HAP-1 (cell line): Measurements from ENCODE around the gene SNX27.
"Not testable (repeated sequence)": the region's sequence is repeated elsewhere in the genome, so short reads cannot be mapped to it uniquely, and the experiment has no call there.

Source experiments
- DNase-seq, 2 experiments: peaks; one replicate each; pipeline ENCODE4 v3.0.0-alpha.2; 2016 to 2020; ENCODE audit warnings: low spot score in 2 of 2
- H3K27me3 ChIP-seq: fragments of 250-450 bp; sonication (Bioruptor Pico); 2 replicates; pipeline ENCODE4 v1.5.1; 2020; ENCODE audit warnings: low read depth, mild to moderate bottlenecking, moderate library complexity
- H3K36me3 ChIP-seq: fragments of 250-450 bp; sonication (Bioruptor Pico); replicated peaks from 2 replicates; pipeline ENCODE4 v1.5.1; 2020; ENCODE audit warnings: mild to moderate bottlenecking
- H3K4me1 ChIP-seq: fragments of 250-450 bp; sonication (Bioruptor Pico); 2 replicates; pipeline ENCODE4 v1.5.1; 2020; ENCODE audit warnings: mild to moderate bottlenecking
- H3K4me3 ChIP-seq: fragments of 250-450 bp; sonication (Bioruptor Pico); 2 replicates; pipeline ENCODE4 v1.5.1; 2020; ENCODE audit warnings: mild to moderate bottlenecking, moderate library complexity
- H3K9me3 ChIP-seq: fragments of 250-450 bp; sonication (Bioruptor Pico); 2 replicates; pipeline ENCODE4 v1.5.1; 2020; ENCODE audit warnings: mild to moderate bottlenecking, moderate library complexity
- in situ Hi-C: fragments of 300-500 bp; cut with MboI; formaldehyde crosslinking; loops from 3 replicates; pipeline ENCODE4 v1.14.3; 2020; ENCODE audit warnings: low sequenced_read_pairs, inconsistent platforms, mixed read lengths

The SNX27 gene

DNA sequence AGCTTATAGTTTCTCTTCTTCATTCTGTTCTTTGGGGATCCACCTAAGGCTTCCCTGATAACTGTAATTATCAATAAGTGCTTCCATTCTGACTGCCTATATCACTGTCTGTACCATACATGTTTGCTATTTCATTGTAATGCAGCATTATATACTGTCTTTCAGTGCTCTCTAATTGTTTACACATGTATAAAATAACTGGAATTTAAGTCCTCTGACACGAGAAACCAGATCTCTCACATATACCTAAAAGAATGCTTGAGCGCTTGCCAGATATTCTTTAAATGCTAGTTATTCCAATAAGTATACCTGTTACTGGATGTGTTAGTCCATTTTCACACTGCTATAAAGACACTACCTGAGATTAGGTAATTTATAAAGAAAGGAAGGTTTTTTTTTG is 70.1 kb downstream of the SNX27 start:
- in situ Hi-C loops = no loop called here
- no peaks in the 10 kb centered on the region for H3K4me1 ChIP-seq
- peaks cover 2% of the 10 kb centered on the region; the same call in 1 of the 2 replicates for H3K27me3 ChIP-seq
- H3K9me3 ChIP-seq = no peaks in the 10 kb centered on the region
- peaks cover 3% of the 10 kb centered on the region; the same call in 1 of the 2 replicates for H3K36me3 ChIP-seq
- no peak overlapping the region for H3K4me3 ChIP-seq
- DNase-seq = no peak

DNA sequence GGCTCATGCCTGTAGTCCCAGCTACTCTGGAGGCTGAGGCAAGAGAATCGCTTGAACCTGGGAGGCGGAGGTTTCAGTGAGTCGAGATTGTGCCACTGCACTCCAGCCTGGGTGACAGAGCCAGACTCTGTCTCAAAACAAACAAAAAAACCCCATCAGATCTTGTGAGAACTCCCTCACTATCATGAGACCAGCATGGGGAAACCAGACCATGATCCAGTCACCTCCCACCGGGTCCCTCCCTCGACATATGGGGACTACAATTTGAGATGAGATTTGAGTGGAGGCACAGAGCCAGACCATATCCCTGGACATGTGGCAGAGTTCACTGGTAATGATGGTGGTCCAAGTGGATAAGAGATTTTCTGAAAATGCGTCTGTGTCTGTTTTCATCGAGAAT is 71.1 kb downstream of the SNX27 start:
- H3K4me3 ChIP-seq, H3K27me3 ChIP-seq, H3K9me3 ChIP-seq, H3K4me1 ChIP-seq, DNase-seq, H3K36me3 ChIP-seq, in situ Hi-C loops: not testable (repeated sequence)

DNA sequence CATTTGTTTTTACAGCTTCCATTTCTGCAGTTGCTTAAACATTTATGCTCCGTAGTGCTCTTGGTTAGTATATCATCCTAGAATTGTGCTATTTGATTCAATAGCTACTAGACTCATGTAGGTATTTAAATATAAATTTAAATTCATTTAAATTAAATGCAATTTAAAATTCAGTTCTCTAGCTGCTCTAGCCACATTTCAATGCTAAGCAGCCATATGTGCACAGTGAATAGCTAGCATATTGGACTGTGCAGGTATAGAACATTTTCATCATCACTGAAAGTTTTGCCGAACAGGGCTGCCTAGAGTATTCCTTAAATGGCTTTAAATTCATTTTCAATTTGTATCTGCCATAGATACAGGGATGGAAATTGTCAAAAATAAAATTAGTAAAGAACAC is 72.3 kb downstream of the SNX27 start:
- in situ Hi-C loops = no loop called here
- H3K36me3 ChIP-seq = peaks cover 3% of the 10 kb centered on the region; the same call in 1 of the 2 replicates

DNA sequence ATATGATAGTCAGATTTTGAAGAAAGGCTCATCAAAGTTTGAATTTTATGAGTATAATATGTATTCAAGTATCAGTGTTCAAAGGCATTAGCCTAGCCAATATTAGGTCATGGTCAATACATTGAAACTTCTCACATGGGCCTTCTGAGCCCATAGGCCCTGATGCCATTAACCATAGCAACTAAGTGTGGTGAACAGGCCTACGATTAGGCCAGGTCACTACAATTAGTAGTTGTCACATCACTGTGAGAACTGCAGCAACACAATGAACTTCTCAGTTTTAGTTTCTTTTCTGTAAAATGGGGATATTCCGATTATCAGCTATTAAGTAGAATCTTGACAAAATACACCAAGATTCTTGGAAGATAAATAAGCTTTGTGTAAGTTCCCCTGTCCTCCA is 74.7 kb downstream of the SNX27 start:
- no peak for DNase-seq
- in situ Hi-C loops = no loop called here

More for the DNA sequence above, 72.3 kb downstream of the SNX27 start:
- DNase-seq = no peak
- Histone ChIP-seq H3K4me1 (0 out of 2 replicates have a peak, but pooled peaks cover 3% of the 10 kb centered on the region), H3K27me3 (peaks cover 2% of the 10 kb centered on the region; the same call in 1 of the 2 replicates), H3K4me3 (no peak overlapping the region), H3K9me3 (no peaks in the 10 kb centered on the region)

GRCh38 chr1:151689494-151689893 is 77.6 kb downstream of the SNX27 start:
- DNase-seq = no peak
- in situ Hi-C loops = no loop called here
- Histone ChIP-seq H3K4me1 (0 out of 2 replicates have a peak, but pooled peaks cover 3% of the 10 kb centered on the region), H3K27me3 (no peaks in the 10 kb centered on the region), H3K4me3 (no peak overlapping the region), H3K9me3 (no peaks in the 10 kb centered on the region), H3K36me3 (peaks cover 6% of the 10 kb centered on the region)

More for the DNA sequence above, 74.7 kb downstream of the SNX27 start:
- H3K4me1 ChIP-seq = 0 out of 2 replicates have a peak, but pooled peaks cover 3% of the 10 kb centered on the region
- H3K9me3 ChIP-seq = no peaks in the 10 kb centered on the region
- H3K36me3 ChIP-seq = peaks cover 3% of the 10 kb centered on the region; the same call in 1 of the 2 replicates
- no peak overlapping the region for H3K4me3 ChIP-seq
- H3K27me3 ChIP-seq = peaks cover 2% of the 10 kb centered on the region; the same call in 1 of the 2 replicates

- DNase-seq = no peak
- H3K36me3 ChIP-seq = peaks cover 6% of the 10 kb centered on the region
- in situ Hi-C loops = no loop called here
Observed at GRCh38 chr1:151692226-151692625, 80.4 kb downstream of the SNX27 start.

GRCh38 chr1:151693057-151693651 is 81.3 kb downstream of the SNX27 start:
- Histone ChIP-seq H3K9me3 (no peaks in the 10 kb centered on the region), H3K36me3 (peaks cover 6% of the 10 kb centered on the region)
- no peak for DNase-seq

More at GRCh38 chr1:151692226-151692625, 80.4 kb downstream of the SNX27 start:
- Histone ChIP-seq H3K4me1 (0 out of 2 replicates have a peak, but pooled peaks cover under 1% of the 10 kb centered on the region), H3K27me3 (no peaks in the 10 kb centered on the region), H3K4me3 (no peak overlapping the region), H3K9me3 (no peaks in the 10 kb centered on the region)

DNA sequence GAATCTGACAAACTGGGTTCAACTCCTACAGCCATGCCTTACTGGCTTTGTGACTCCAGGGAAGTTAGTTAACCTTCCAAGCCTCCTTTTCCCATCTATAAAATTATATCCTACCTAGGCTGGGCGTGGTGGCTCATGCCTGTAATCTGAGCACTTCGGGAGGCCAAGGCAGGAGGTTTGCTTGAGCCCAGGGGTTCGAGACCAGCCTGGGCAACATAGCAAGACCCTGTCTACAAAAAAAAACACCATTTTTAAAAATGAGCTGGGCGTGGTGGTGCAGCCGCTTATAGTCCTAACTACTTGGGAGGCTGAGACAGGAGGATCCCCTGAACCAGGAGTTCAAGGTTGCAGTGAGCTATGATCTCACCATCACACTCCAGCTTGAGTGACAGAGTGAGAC is 89.7 kb downstream of the SNX27 start:
- in situ Hi-C loops = no loop called here
- DNase-seq = no peak
- peaks cover 8% of the 10 kb centered on the region; the same call in 1 of the 2 replicates for H3K36me3 ChIP-seq
- no peaks in the 10 kb centered on the region for H3K9me3 ChIP-seq
- no peaks in the 10 kb centered on the region for H3K4me1 ChIP-seq
- no peak overlapping the region for H3K4me3 ChIP-seq
- H3K27me3 ChIP-seq = no peaks in the 10 kb centered on the region

More at GRCh38 chr1:151693057-151693651, 81.3 kb downstream of the SNX27 start:
- no peak overlapping the region for H3K4me3 ChIP-seq
- in situ Hi-C loops = no loop called here
- H3K4me1 ChIP-seq = no peaks in the 10 kb centered on the region
- no peaks in the 10 kb centered on the region for H3K27me3 ChIP-seq

GRCh38 chr1:151702936-151703335 is 91.1 kb downstream of the SNX27 start:
- Histone ChIP-seq H3K27me3 (no peaks in the 10 kb centered on the region), H3K4me1 (no peaks in the 10 kb centered on the region), H3K36me3 (peaks cover 8% of the 10 kb centered on the region; the same call in 1 of the 2 replicates), H3K4me3 (no peak overlapping the region), H3K9me3 (no peaks in the 10 kb centered on the region)
- no peak for DNase-seq
- in situ Hi-C loops = no loop called here

- Histone ChIP-seq H3K9me3 (no peaks in the 10 kb centered on the region), H3K27me3 (no peaks in the 10 kb centered on the region), H3K4me1 (no peaks in the 10 kb centered on the region), H3K4me3 (no peak overlapping the region), H3K36me3 (peaks cover 8% of the 10 kb centered on the region; the same call in 1 of the 2 replicates)
- in situ Hi-C loops = no loop called here
- DNase-seq = no peak
Observed at GRCh38 chr1:151703813-151704212, 92.0 kb downstream of the SNX27 start.

DNA sequence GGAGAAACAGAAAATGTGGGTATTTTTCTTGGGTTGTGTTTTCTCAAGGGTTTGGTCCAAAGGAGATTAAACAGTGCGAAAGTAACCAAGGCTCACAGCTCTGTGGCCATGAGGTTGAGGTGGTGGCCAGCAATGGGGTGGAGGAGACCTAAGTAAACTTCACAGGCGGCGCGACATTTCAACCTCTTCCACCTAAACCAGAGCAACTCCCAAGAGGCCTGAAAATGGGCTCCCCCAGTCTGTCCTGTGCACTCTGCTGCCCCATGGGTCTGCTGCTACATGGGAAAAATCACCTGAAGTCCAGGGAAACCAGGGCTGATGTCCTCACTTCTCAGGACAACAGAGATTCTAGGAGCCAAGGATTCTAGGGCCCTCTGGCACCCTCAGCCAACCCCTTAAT is 92.4 kb downstream of the SNX27 start:
- H3K27me3 ChIP-seq = no peaks in the 10 kb centered on the region
- no peak for DNase-seq
- H3K9me3 ChIP-seq = no peaks in the 10 kb centered on the region
- H3K36me3 ChIP-seq = peaks cover 7% of the 10 kb centered on the region; the same call in 1 of the 2 replicates
- H3K4me1 ChIP-seq = no peaks in the 10 kb centered on the region
- in situ Hi-C loops = no loop called here
- no peak overlapping the region for H3K4me3 ChIP-seq

DNA sequence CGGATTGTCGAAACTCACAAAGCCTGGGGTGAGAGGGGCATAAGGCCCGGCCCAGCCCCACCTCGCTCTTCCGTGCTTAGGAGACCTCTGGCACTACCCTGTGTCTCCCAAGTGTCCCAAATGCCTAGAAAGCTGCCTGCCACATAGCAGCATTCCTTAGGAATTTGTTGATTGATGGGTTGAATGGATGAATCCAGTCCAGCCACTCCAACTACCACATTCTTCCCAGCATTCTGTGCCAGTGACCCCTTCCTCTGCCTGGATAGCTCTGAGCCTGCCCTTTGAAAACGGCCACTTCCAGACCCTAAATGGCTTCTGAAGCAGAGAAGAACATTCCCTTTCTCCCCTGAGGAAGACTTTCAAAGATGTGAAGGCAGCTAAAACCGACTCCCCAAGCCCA is 93.3 kb downstream of the SNX27 start:
- Histone ChIP-seq H3K9me3 (no peaks in the 10 kb centered on the region), H3K4me1 (no peaks in the 10 kb centered on the region), H3K4me3 (no peak overlapping the region), H3K36me3 (peaks cover 4% of the 10 kb centered on the region; the same call in 1 of the 2 replicates), H3K27me3 (no peaks in the 10 kb centered on the region)
- in situ Hi-C loops = no loop called here
- DNase-seq = no peak

- Histone ChIP-seq H3K36me3 (peaks cover 4% of the 10 kb centered on the region; the same call in 1 of the 2 replicates), H3K27me3 (no peaks in the 10 kb centered on the region), H3K4me3 (no peak overlapping the region), H3K9me3 (no peaks in the 10 kb centered on the region), H3K4me1 (no peaks in the 10 kb centered on the region)
- in situ Hi-C loops = no loop called here
- no peak for DNase-seq
Observed at GRCh38 chr1:151705753-151706463, 94.1 kb downstream of the SNX27 start.
